Heart left ventricle (tissue), 13 donors: Measurements from ENCODE around the gene PACRG.

ENCODE experiments used
- CTCF ChIP-seq, 12 donors: fragments of 200-600 bp; sonication (generic) in 4 of 12; IDR thresholded peaks; one replicate each; pipeline versions ENCODE4 v1.5.0 to v1.8.0; 2018 to 2022; ENCODE audit warnings: antibody characterized with exemption in 12 of 12, mild to moderate bottlenecking in 5 of 12
- POLR2A ChIP-seq, 2 donors: fragments of 450-650 bp; IDR thresholded peaks; one replicate each; pipeline ENCODE4 v1.6.1; 2017; ENCODE audit warnings: antibody characterized with exemption in 2 of 2, mild to moderate bottlenecking in 2 of 2, moderate library complexity in 2 of 2
- donor health status: ischemic (EF 13 %, LVEDD 7.1; RV severe dilation, severe dysfunction).
- donor health status: DM: no; HTN: yes; CAD: no.
- donor health status: DM: no; HTN: no; CAD: no.
- donor health status: ischemic (EF 25% LVEDD 6.9; RV normal size, moderate dysfunction).
- donor health status: ischemic (EF 25% LVEDD 5.7; RV mildly dilated, moderate dysfunction).
- donor health status: ischemic (EF 35%, LVEDD 5.7; RV mildly dilated, moderate dysfunction).
- donor health status: nonischemic (EF 11% LVEDD 7.7; RV severe dilation, severe dysfunction).
- donor health status: DM: yes; HTN: yes; CAD: no.
- donor health status: PGD.
- donor health status: ischemic (EF 29% LVEDD 5.4; RV normal size, mild dysfunction).
- donor health status: nonischemic (EF 23%, LVEDD 6.1; RV moderate dilation, normal function).

GRCh38 chr6:163218361-163218894 is 490.7 kb downstream of the PACRG start:
- TF ChIP-seq CTCF (IDR thresholded peaks at IDR 0.05) (no peak), POLR2A (IDR thresholded peaks at IDR 0.05) (no peak)
